GM20431 (cell line): ENCODE results near the gene TBC1D9B.
"Not testable (repeated sequence)": the region's sequence is repeated elsewhere in the genome, so short reads cannot be mapped to it uniquely, and the experiment has no call there.

Experiments used
- in situ Hi-C: fragments of 300-500 bp; cut with MseI, MboI; formaldehyde crosslinking; loops from one replicate; pipeline ENCODE4 v1.15.0; 2020; ENCODE audit warnings: low sequenced_read_pairs; ENCODE audit not compliant: unreplicated experiment

Gene TBC1D9B

DNA sequence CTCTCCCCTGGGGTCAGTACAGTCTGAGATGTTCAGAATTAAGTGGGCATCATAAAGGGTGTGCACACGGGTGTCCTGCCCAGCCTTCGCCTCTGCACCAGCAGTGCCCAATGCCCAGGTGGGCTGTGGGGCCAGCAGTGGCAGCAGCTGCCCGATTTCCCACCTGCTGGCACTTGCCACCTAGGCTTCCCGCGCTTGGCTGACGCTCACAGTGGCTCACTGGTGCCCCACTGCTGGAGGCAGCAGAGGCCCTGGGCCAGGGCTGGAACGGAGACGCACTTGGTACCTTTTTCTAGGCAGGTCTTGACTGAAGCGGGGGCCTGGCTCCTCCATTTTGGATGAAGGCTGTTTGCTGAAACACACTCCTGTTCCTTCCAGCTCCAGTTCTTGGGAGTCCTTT lies 66.1 kb downstream of the TBC1D9B start:
- in situ Hi-C loops: no loop called here

DNA sequence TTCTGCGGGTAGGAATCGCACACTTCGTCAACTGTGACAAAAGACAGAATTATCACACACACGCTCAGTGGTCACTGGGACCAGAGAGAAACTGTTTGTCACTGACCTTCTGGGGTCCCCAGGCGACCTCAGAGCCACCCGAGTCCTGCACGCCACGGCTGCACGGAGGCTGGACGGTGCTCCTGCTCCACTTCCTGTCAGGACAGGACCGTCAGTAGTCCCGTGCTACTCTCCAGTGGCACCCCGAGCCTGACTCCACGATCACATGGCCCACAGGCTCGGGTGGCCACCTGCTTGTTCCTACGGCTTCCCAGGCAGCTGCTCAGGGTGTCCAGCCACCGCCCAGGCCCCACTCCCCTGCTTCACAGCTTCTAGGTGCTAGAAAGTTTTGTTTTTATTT lies 66.9 kb downstream of the TBC1D9B start:
- in situ Hi-C loops: no loop called here

GRCh38 chr5:179840321-179840720 lies 67.4 kb downstream of the TBC1D9B start:
- in situ Hi-C loops: no loop called here

DNA sequence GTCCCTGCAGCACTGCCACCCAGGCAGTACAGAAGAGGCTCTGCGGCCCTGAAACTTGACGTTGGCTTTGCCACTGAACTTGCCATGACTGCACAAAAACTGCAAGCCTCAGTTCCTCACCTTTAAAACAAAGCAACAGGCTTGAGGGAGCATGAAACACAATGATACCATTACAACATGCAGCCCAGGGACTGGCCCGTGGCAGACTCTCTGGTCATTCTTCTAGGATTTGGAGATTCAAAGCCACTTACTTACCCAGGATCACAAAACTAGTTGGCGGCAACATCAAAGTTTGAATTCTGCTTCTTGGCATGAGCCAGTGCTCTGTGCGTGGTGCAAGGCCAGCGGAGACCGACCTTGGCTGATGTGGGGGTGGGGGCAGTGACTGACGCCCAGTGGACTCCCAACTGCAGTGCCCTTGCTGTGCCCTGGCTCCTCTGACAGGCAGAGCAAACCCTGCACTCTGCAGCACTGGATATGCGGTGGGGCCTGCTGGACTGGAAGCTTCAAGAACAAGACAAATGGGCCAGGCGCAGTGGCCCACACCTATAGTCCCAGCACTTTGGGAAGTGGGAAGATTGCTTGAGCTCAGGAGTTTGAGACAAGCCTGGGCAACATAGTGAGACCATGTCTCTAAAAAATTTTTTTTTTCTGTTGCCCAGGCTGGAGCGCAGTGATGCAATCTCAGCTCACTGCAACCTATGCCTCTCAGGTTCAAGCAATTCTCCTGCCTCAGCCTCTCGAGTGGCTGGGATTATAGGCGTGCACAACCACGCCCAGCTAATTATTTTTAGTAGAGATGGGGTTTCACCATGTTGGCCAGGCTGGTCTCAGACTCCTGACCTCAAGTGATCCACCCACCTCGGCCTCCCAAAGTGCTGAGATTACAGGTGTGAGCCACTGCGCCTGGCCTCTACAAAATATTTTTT lies 68.1 kb downstream of the TBC1D9B start:
- in situ Hi-C loops: no loop called here

DNA sequence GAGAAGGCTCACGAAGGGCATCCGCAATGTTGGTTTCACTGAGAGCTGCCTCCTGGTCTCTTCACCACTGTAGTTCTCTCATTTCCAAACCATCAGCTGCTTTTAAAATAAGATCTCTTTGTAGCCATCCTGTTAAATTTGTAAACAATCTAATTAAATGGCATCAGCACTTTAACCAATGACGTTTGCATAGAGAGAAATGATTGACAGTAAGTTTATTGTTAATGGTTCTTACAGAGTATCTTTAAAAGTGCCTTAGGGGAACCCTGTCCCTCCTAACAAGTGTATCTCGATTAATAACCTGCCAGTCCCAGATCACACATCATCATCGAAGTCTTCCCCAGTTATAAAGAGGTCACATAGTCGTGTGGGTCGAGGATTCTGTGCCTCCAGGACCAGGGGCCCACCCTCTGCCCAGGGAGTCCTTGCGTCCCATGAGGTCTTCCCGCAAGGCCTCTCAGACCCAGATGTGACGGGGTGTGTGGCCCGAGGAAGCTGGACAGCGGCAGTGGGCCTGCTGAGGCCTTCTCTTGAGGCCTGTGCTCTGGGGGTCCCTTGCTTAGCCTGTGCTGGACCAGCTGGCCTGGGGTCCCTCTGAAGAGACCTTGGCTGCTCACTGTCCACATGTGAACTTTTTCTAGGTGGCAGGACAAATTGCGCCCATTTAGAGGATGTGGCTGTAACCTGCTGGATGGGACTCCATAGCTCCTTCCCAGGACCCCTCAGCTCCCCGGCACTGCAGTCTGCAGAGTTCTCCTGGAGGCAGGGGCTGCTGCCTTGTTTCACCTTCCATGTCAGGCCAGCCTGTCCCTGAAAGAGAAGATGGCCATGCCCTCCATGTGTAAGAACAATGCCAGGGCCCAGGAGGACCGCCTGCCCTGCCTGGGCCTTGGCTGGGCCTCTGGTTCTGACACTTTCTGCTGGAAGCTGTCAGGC lies 70.4 kb downstream of the TBC1D9B start:
- in situ Hi-C loops: no loop called here

- in situ Hi-C loops: no loop called here
Observed at GRCh38 chr5:179836225-179837019, 71.3 kb downstream of the TBC1D9B start.

- in situ Hi-C loops: not testable (repeated sequence)
Observed at GRCh38 chr5:179834871-179835270, 72.8 kb downstream of the TBC1D9B start.

- in situ Hi-C loops: no loop called here
Observed at GRCh38 chr5:179834120-179834519, 73.6 kb downstream of the TBC1D9B start.

- in situ Hi-C loops: no loop called here
Observed at GRCh38 chr5:179833709-179834070, 74.0 kb downstream of the TBC1D9B start.

GRCh38 chr5:179833056-179833708 lies 74.5 kb downstream of the TBC1D9B start:
- in situ Hi-C loops: no loop called here

DNA sequence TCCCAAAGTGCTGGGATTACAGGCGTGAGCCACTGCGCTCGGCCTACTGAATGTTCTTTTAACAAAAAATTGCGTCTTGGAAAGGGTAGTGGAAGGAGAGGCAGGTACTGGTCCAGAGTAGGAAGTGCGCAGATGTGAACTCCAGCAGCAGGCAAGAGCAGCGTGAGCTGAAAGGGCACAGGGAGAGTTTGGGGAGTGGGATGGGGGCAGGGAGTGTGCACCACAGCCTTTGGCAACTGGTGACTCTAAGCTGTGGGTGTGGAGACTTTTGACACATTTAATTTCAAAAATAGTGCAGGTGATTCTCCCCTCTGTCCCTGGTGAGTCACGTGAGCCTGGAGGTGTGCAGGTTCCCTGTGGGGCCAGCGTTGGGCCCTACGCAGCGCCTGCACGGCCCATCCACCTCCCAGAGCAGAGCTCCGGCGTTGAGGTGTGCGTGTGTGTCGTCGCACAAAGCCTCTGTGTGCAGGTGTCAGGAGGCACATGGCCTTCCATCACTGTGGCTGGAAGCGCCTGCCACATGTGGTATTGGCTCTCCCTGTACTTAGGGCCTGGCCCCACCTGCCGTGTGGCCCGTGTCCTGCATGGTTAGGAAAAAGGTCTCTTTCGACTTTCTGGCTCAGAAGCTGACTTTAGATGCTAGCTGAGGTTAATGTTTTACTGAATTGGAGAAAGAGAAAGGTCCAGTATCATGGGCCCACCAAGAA lies 75.5 kb downstream of the TBC1D9B start:
- in situ Hi-C loops: no loop called here

- in situ Hi-C loops: no loop called here
Observed at GRCh38 chr5:179830818-179831468, 76.8 kb downstream of the TBC1D9B start.

GRCh38 chr5:179829732-179830435 lies 77.8 kb downstream of the TBC1D9B start:
- in situ Hi-C loops: no loop called here

- in situ Hi-C loops: no loop called here
Observed at GRCh38 chr5:179828756-179829421, 78.8 kb downstream of the TBC1D9B start.

- in situ Hi-C loops: no loop called here
Observed at GRCh38 chr5:179827680-179828079, 80.0 kb downstream of the TBC1D9B start.

GRCh38 chr5:179825655-179826182 lies 82.0 kb downstream of the TBC1D9B start:
- in situ Hi-C loops: no loop called here

DNA sequence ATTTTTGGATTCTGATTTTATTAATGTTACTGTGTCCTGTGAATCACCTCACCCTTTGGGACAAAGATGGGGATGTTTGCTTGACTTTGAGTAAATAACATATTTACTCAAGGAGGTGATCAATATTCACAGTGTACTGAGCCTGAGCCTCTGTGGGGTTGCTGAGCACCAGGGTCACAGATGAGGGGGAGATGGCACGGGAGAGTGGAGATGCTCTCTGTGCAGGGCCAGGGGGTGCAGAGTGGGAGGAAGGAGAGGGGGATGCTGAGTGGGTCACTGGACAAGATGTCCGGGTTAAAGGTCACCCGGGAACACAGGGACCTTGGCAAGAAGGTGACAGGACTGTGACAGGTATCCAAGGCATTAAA lies 83.0 kb downstream of the TBC1D9B start:
- in situ Hi-C loops: no loop called here
